DND-41 (cell line): ENCODE results near the gene ANTXR2.

Experiments used
- CTCF ChIP-seq: IDR thresholded peaks from 2 replicates; pipeline ENCODE4 v1.5.1; 2012; ENCODE audit warnings: borderline replicate concordance, low read length, moderate library complexity, mild to moderate bottlenecking; ENCODE audit not compliant: poor library complexity, severe bottlenecking; ENCODE audit errors: extremely low read depth
- EZH2 ChIP-seq: IDR thresholded peaks from 3 replicates; pipeline ENCODE4 v1.6.1; 2012; ENCODE audit warnings: borderline replicate concordance, low read depth, mild to moderate bottlenecking, moderate library complexity, low read length, inconsistent platforms; ENCODE audit not compliant: severe bottlenecking

GRCh38 chr4:79996851-79997250, 76.2 kb downstream of the ANTXR2 start:
- TF ChIP-seq CTCF (no peak), EZH2 (no peak)
